ENCODE results near the gene GNG8. TPM values are rescaled to one million over a fixed set of nuclear protein-coding genes. Genes with fewer than 3 reads are reported as not detected.
A peak's percentile ranks its signal among the peaks of the same experiment; 100 is the strongest.

Gene GNG8
- polyA plus RNA-seq, 4 donors: 2.4 to 4.7 (median 2.7) TPM

- DNase-seq (ENCODE audit: low read depth in 4 of 4, low spot score in 3 of 4): no peak
Measured at GRCh38 chr19:46621191-46622117, 14.5 kb downstream of the GNG8 start.

GRCh38 chr19:46620716-46621115, 15.3 kb downstream of the GNG8 start:
- no peak for DNase-seq (ENCODE audit: low read depth in 4 of 4, low spot score in 3 of 4)

GRCh38 chr19:46620267-46620666, 15.7 kb downstream of the GNG8 start:
- DNase-seq (ENCODE audit: low read depth in 4 of 4, low spot score in 3 of 4): no peak

- DNase-seq (ENCODE audit: low read depth in 4 of 4, low spot score in 3 of 4): no peak
Measured at GRCh38 chr19:46618670-46619231, 17.3 kb downstream of the GNG8 start.

GRCh38 chr19:46617601-46618000, 18.4 kb downstream of the GNG8 start:
- DNase-seq (ENCODE audit: low read depth in 4 of 4, low spot score in 3 of 4): no peak

GRCh38 chr19:46616631-46617322, 19.2 kb downstream of the GNG8 start:
- no peak for DNase-seq (ENCODE audit: low read depth in 4 of 4, low spot score in 3 of 4)

GRCh38 chr19:46615966-46616365, 20.0 kb downstream of the GNG8 start:
- no peak for DNase-seq (ENCODE audit: low read depth in 4 of 4, low spot score in 3 of 4)

- DNase-seq (ENCODE audit: low read depth in 4 of 4, low spot score in 3 of 4): peak in 2 of 4 donors; percentile 73 to 78
Measured at GRCh38 chr19:46614114-46614722, 21.8 kb downstream of the GNG8 start.

GRCh38 chr19:46613525-46613924, 22.5 kb downstream of the GNG8 start:
- no peak for DNase-seq (ENCODE audit: low read depth in 4 of 4, low spot score in 3 of 4)

- DNase-seq (ENCODE audit: low read depth in 4 of 4, low spot score in 3 of 4): no peak
Measured at GRCh38 chr19:46611776-46612175, 24.2 kb downstream of the GNG8 start.

- no peak for DNase-seq (ENCODE audit: low read depth in 4 of 4, low spot score in 3 of 4)
Measured at GRCh38 chr19:46610851-46611770, 24.9 kb downstream of the GNG8 start.

GRCh38 chr19:46610413-46610775, 25.6 kb downstream of the GNG8 start:
- DNase-seq (ENCODE audit: low read depth in 4 of 4, low spot score in 3 of 4): no peak

- DNase-seq (ENCODE audit: low read depth in 4 of 4, low spot score in 3 of 4): no peak
Measured at GRCh38 chr19:46609511-46610412, 26.2 kb downstream of the GNG8 start.

- no peak for DNase-seq (ENCODE audit: low read depth in 4 of 4, low spot score in 3 of 4)
Measured at GRCh38 chr19:46608581-46609345, 27.2 kb downstream of the GNG8 start.

GRCh38 chr19:46608178-46608577, 27.8 kb downstream of the GNG8 start:
- DNase-seq (ENCODE audit: low read depth in 4 of 4, low spot score in 3 of 4): no peak

- DNase-seq (ENCODE audit: low read depth in 4 of 4, low spot score in 3 of 4): no peak
Measured at GRCh38 chr19:46607448-46607841, 28.6 kb downstream of the GNG8 start.

- DNase-seq (ENCODE audit: low read depth in 4 of 4, low spot score in 3 of 4): no peak
Measured at GRCh38 chr19:46606681-46607447, 29.1 kb downstream of the GNG8 start.

GRCh38 chr19:46606019-46606418, 30.0 kb downstream of the GNG8 start:
- no peak for DNase-seq (ENCODE audit: low read depth in 4 of 4, low spot score in 3 of 4)

Measured in right renal pelvis (tissue), 4 donors.